EL (cell line): ENCODE measurements around the gene PLCD1.
"Not testable (repeated sequence)": the region's sequence is repeated elsewhere in the genome, so short reads cannot be mapped to it uniquely, and the experiment has no call there.

Experiments used
- DNase-seq: peaks from one replicate; pipeline ENCODE4 v3.0.0-alpha.2; 2016

Gene PLCD1

GRCh38 chr3:37984051-37984450 is 45.4 kb downstream of the PLCD1 start:
- no peak for DNase-seq

GRCh38 chr3:37982331-37982730 is 47.1 kb downstream of the PLCD1 start:
- no peak for DNase-seq

- no peak for DNase-seq
Observed at GRCh38 chr3:37981348-37981664, 48.1 kb downstream of the PLCD1 start.

GRCh38 chr3:37980462-37981347 is 48.7 kb downstream of the PLCD1 start:
- no peak for DNase-seq

GRCh38 chr3:37979541-37980461 is 49.6 kb downstream of the PLCD1 start:
- DNase-seq: no peak

GRCh38 chr3:37974121-37975083 is 55.0 kb downstream of the PLCD1 start:
- peak; percentile 62 for DNase-seq

- no peak for DNase-seq
Observed at GRCh38 chr3:37973246-37974054, 56.0 kb downstream of the PLCD1 start.

- not testable (repeated sequence) for DNase-seq
Observed at GRCh38 chr3:37972056-37972455, 57.4 kb downstream of the PLCD1 start.

- DNase-seq: no peak
Observed at GRCh38 chr3:37971467-37971866, 58.0 kb downstream of the PLCD1 start.

- DNase-seq: no peak
Observed at GRCh38 chr3:37970802-37971201, 58.6 kb downstream of the PLCD1 start.

GRCh38 chr3:37969596-37970100 is 59.8 kb downstream of the PLCD1 start:
- no peak for DNase-seq

- no peak for DNase-seq
Observed at GRCh38 chr3:37968813-37969595, 60.4 kb downstream of the PLCD1 start.

- DNase-seq: no peak
Observed at GRCh38 chr3:37968199-37968598, 61.2 kb downstream of the PLCD1 start.

- peak; percentile 69 for DNase-seq
Observed at GRCh38 chr3:37967260-37967881, 62.1 kb downstream of the PLCD1 start.

- no peak for DNase-seq
Observed at GRCh38 chr3:37964716-37965115, 64.7 kb downstream of the PLCD1 start.

GRCh38 chr3:37964146-37964545 is 65.3 kb downstream of the PLCD1 start:
- no peak for DNase-seq

- DNase-seq: no peak
Observed at GRCh38 chr3:37963635-37964034, 65.8 kb downstream of the PLCD1 start.

- DNase-seq: peak; percentile 20
Observed at GRCh38 chr3:37963016-37963415, 66.4 kb downstream of the PLCD1 start.

- no peak for DNase-seq
Observed at GRCh38 chr3:37961622-37962431, 67.6 kb downstream of the PLCD1 start.
